HepG2 (cell line): ENCODE measurements around the gene KITLG.

Source experiments
- ATAD3A ChIP-seq: sonication (generic); formaldehyde crosslinking; IDR thresholded peaks from 2 replicates; pipeline ENCODE4 v1.4.0; 2020; ENCODE audit warnings: missing genetic modification reagents
- FOSL1 ChIP-seq: sonication (generic); formaldehyde crosslinking; IDR thresholded peaks from 2 replicates; pipeline ENCODE4 v1.9.0; 2021; ENCODE audit warnings: missing genetic modification reagents, borderline replicate concordance
- MAZ ChIP-seq, 2 experiments: sonication (generic) in 1 of 2; formaldehyde crosslinking in 1 of 2; IDR thresholded peaks; 2 replicates each; pipeline versions ENCODE4 v1.5.0 to v1.6.1; 2012 to 2020; ENCODE audit warnings: low read depth in 2 of 2, mild to moderate bottlenecking in 2 of 2, borderline replicate concordance in 1 of 2, improper control_type of control experiment in 1 of 2, low read length in 1 of 2, missing genetic modification reagents in 1 of 2, moderate library complexity in 1 of 2
- RFX1 ChIP-seq: fragments of 450-650 bp; IDR thresholded peaks from 2 replicates; pipeline ENCODE4 v1.6.1; 2017
- ZNF230 ChIP-seq: sonication (generic); formaldehyde crosslinking; IDR thresholded peaks from 2 replicates; pipeline ENCODE4 v1.4.0; 2020; ENCODE audit warnings: mild to moderate bottlenecking, missing genetic modification reagents
- TF ChIP-seq, protein P1 (sequence below): sonication (generic); formaldehyde crosslinking; IDR thresholded peaks from 2 replicates; pipeline ENCODE4 v1.8.0; 2022; ENCODE audit warnings: mild to moderate bottlenecking, missing genetic modification reagents, moderate library complexity
- TF ChIP-seq, protein P2 (sequence below): IDR thresholded peaks from 2 replicates; pipeline ENCODE4 v1.6.1; 2016; ENCODE audit warnings: control low read depth
- TF ChIP-seq, protein P3 (sequence below), 2 experiments: IDR thresholded peaks; 2 replicates each; pipeline ENCODE4 v1.6.1; 2011 to 2012; ENCODE audit warnings: low read length in 2 of 2, borderline replicate concordance in 1 of 2, low read depth in 1 of 2, mild to moderate bottlenecking in 1 of 2, moderate library complexity in 1 of 2
- TF ChIP-seq, protein P4 (sequence below): sonication (generic); formaldehyde crosslinking; IDR thresholded peaks from 2 replicates; pipeline ENCODE4 v1.5.1; 2020; ENCODE audit warnings: missing genetic modification reagents, mild to moderate bottlenecking, borderline replicate concordance

DNA sequence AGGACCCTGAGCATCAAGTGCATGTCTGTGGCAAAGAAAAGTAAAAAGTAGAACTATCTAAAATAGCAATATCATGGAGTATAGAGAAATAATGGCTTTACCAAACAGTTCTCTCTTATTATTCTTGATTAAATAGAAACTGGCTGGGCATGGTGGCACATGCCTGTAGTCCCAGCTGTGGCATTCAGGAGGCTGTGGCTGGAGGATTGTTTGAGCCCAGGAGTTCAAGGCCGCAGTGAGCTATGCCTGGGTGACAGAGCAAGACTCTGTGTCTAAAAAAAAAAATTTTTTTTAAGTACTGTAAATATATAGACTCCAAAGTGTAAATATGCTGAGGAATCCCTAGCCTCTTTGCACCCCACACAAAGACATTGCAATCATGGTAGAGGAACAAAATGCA lies 121.9 kb downstream of the KITLG start:
- TF ChIP-seq, protein P1, sequence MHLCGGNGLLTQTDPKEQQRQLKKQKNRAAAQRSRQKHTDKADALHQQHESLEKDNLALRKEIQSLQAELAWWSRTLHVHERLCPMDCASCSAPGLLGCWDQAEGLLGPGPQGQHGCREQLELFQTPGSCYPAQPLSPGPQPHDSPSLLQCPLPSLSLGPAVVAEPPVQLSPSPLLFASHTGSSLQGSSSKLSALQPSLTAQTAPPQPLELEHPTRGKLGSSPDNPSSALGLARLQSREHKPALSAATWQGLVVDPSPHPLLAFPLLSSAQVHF (CRISPR knock-in tag), result no peak
- TF ChIP-seq RFX1 (no peak), ATAD3A (no peak), ZNF230 (CRISPR knock-in tag) (no peak), FOSL1 (CRISPR knock-in tag) (no peak), MAZ (IDR thresholded peaks at IDR 0.05; ENCODE audit: borderline replicate concordance, low read depth, low read length) (no peak), MAZ (CRISPR knock-in tag; IDR thresholded peaks at IDR 0.05; ENCODE audit: low read depth) (no peak)
- TF ChIP-seq, protein P2, sequence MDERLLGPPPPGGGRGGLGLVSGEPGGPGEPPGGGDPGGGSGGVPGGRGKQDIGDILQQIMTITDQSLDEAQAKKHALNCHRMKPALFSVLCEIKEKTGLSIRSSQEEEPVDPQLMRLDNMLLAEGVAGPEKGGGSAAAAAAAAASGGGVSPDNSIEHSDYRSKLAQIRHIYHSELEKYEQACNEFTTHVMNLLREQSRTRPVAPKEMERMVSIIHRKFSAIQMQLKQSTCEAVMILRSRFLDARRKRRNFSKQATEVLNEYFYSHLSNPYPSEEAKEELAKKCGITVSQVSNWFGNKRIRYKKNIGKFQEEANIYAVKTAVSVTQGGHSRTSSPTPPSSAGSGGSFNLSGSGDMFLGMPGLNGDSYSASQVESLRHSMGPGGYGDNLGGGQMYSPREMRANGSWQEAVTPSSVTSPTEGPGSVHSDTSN, result no peak
- TF ChIP-seq, protein P3, sequence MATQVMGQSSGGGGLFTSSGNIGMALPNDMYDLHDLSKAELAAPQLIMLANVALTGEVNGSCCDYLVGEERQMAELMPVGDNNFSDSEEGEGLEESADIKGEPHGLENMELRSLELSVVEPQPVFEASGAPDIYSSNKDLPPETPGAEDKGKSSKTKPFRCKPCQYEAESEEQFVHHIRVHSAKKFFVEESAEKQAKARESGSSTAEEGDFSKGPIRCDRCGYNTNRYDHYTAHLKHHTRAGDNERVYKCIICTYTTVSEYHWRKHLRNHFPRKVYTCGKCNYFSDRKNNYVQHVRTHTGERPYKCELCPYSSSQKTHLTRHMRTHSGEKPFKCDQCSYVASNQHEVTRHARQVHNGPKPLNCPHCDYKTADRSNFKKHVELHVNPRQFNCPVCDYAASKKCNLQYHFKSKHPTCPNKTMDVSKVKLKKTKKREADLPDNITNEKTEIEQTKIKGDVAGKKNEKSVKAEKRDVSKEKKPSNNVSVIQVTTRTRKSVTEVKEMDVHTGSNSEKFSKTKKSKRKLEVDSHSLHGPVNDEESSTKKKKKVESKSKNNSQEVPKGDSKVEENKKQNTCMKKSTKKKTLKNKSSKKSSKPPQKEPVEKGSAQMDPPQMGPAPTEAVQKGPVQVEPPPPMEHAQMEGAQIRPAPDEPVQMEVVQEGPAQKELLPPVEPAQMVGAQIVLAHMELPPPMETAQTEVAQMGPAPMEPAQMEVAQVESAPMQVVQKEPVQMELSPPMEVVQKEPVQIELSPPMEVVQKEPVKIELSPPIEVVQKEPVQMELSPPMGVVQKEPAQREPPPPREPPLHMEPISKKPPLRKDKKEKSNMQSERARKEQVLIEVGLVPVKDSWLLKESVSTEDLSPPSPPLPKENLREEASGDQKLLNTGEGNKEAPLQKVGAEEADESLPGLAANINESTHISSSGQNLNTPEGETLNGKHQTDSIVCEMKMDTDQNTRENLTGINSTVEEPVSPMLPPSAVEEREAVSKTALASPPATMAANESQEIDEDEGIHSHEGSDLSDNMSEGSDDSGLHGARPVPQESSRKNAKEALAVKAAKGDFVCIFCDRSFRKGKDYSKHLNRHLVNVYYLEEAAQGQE (IDR thresholded peaks at IDR 0.05; ENCODE audit: borderline replicate concordance in 1 of 2, low read depth in 1 of 2, low read length in 2 of 2), result no peak
- TF ChIP-seq, protein P4, sequence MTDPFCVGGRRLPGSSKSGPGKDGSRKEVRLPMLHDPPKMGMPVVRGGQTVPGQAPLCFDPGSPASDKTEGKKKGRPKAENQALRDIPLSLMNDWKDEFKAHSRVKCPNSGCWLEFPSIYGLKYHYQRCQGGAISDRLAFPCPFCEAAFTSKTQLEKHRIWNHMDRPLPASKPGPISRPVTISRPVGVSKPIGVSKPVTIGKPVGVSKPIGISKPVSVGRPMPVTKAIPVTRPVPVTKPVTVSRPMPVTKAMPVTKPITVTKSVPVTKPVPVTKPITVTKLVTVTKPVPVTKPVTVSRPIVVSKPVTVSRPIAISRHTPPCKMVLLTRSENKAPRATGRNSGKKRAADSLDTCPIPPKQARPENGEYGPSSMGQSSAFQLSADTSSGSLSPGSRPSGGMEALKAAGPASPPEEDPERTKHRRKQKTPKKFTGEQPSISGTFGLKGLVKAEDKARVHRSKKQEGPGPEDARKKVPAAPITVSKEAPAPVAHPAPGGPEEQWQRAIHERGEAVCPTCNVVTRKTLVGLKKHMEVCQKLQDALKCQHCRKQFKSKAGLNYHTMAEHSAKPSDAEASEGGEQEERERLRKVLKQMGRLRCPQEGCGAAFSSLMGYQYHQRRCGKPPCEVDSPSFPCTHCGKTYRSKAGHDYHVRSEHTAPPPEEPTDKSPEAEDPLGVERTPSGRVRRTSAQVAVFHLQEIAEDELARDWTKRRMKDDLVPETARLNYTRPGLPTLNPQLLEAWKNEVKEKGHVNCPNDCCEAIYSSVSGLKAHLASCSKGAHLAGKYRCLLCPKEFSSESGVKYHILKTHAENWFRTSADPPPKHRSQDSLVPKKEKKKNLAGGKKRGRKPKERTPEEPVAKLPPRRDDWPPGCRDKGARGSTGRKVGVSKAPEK (CRISPR knock-in tag), result no peak
